Activated CD4-positive, alpha-beta T cell treated with anti-CD3 and anti-CD28 coated beads for 36 hours (primary cell): ENCODE measurements around the gene ADAMTS14. TPM values are rescaled to one million over a fixed set of nuclear protein-coding genes. Genes with fewer than 3 reads are reported as not detected.
A peak's percentile ranks its signal among the peaks of the same experiment; 100 is the strongest.

Experiments
- ATAC-seq: fragments of 200-7000 bp; cut with Tn5 transposase; one replicate; pipeline ENCODE4 v1.10.0; 2021; ENCODE audit warnings: mild to moderate bottlenecking, moderate library complexity
- CTCF ChIA-PET: fragments of 350-600 bp; sonication (Branson Sonifier 250); formaldehyde crosslinking; loops from one replicate; lab custom pipeline; 2021; ENCODE audit warnings: antibody characterized with exemption; lab: Charles Lee
- POLR2A ChIA-PET: fragments of 350-600 bp; sonication (Branson Sonifier 250); formaldehyde crosslinking; loops from one replicate; lab custom pipeline; 2021; ENCODE audit warnings: antibody characterized with exemption, inconsistent platforms; lab: Charles Lee
- DNase-seq: peaks from one replicate; pipeline ENCODE4 v3.0.0-alpha.2; 2020
- H3K27ac Mint-ChIP-seq: one replicate; pipeline ENCODE4 v1.8.0; 2021; ENCODE audit warnings: mixed read lengths
- H3K27me3 Mint-ChIP-seq: one replicate; pipeline ENCODE4 v1.8.0; 2021; ENCODE audit warnings: mixed read lengths
- H3K36me3 Mint-ChIP-seq: one replicate; pipeline ENCODE4 v1.8.0; 2021; ENCODE audit warnings: low read depth, mixed read lengths
- H3K4me1 Mint-ChIP-seq: one replicate; pipeline ENCODE4 v1.8.0; 2021; ENCODE audit warnings: mixed read lengths
- H3K4me3 Mint-ChIP-seq: one replicate; pipeline ENCODE4 v1.8.0; 2021; ENCODE audit warnings: mild to moderate bottlenecking, moderate library complexity, mixed read lengths
- H3K9me3 Mint-ChIP-seq: one replicate; pipeline ENCODE4 v1.8.0; 2021; ENCODE audit warnings: low read depth, mixed read lengths
- intact Hi-C, 2 experiments: fragments of 100-400 bp; cut with DNase I in 1 of 2; cut with micrococcal nuclease in 1 of 2; formaldehyde crosslinking; loops; one replicate each; pipeline versions ENCODE4 v1.14.2 to v1.15.1; 2022 to 2024; cut with DNase I, micrococcal nuclease
- total RNA-seq, 2 experiments: library from RNA; stranded (reverse); gene quantifications; one replicate each; pipeline ENCODE4 v1.2.3, GENCODE V29; 2021

Gene ADAMTS14
- total RNA-seq, 2 experiments from 2014 or later: not detected

DNA sequence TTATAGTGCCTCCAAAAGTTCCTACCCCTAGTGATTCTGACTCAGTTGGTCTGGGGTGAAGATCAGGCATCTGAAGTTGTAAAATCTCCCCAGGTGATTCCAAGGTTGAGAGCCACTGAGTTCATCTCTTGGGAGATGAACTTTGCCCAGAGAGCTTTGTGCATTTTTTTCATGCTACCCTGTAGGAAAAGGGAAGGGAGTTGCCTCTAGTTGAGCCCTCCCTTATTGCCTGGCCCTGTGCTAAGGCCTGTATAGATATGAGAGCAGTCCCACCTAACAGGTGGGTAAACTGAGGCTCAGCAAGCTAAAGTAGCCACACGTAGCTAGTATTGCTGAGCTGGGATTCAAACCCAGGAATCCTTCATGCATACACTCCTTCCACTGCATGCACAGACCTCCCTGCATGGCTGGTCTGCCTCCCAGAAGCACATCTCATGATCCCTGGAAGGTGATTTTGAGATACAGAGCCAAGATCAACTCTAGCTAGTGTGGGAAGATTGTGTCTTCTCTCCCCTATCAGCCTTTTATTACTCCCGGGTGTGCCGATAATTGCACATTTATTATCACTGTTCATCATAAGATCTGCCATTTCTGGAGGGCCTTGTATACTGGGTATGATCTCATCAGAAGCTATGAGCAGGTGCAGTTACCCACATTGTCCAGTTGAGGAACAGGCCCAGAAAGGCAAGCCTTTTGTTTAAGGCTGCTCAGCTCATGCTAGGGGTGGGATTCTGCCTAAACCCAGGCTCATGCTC is 65.9 kb downstream of the ADAMTS14 start:
- ATAC-seq (peak; percentile 55), DNase-seq (no peak)
- H3K9me3 Mint-ChIP-seq: no peaks in the 10 kb centered on the region
- H3K4me3 Mint-ChIP-seq: no peak overlapping the region
- ChIA-PET CTCF (interaction anchor here (0.6 to 1.9 kb wide), 6 partner anchors 21 to 464 kb away, joined by 3 to 5 read pairs (median 3); no protein-coding TSS in a partner anchor), POLR2A (no interaction called here)
- H3K27ac Mint-ChIP-seq: no peak overlapping the region
- no peaks in the 10 kb centered on the region for H3K27me3 Mint-ChIP-seq
- peaks cover 2% of the 10 kb centered on the region for H3K4me1 Mint-ChIP-seq
- intact Hi-C loops: no loop called here
- H3K36me3 Mint-ChIP-seq: no peaks in the 10 kb centered on the region

DNA sequence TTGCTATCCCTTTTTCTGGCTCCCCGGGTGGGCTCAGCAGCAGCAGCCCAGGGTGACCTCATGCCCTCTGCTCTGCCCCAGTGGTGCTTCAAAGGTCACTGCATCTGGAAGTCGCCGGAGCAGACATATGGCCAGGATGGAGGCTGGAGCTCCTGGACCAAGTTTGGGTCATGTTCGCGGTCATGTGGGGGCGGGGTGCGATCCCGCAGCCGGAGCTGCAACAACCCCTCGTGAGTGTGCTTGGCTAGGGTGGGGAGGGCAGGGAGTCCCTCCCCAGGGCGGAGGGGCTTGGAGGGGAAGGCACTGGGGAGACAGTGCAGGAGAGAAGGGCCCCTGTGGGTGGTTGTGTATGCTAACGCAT is 66.4 kb downstream of the ADAMTS14 start:
- ATAC-seq: no peak
- Mint-ChIP-seq H3K4me3 (no peak overlapping the region), H3K27me3 (no peaks in the 10 kb centered on the region), H3K4me1 (peaks cover 2% of the 10 kb centered on the region), H3K36me3 (no peaks in the 10 kb centered on the region), H3K27ac (no peak overlapping the region), H3K9me3 (no peaks in the 10 kb centered on the region)
- intact Hi-C loops: no loop called here
- no peak for DNase-seq
- POLR2A ChIA-PET: no interaction called here
- CTCF ChIA-PET: interaction anchor here (0.7 to 1.9 kb wide), 5 partner anchors 20 to 449 kb away, joined by 3 to 5 read pairs (median 3); no protein-coding TSS in a partner anchor

DNA sequence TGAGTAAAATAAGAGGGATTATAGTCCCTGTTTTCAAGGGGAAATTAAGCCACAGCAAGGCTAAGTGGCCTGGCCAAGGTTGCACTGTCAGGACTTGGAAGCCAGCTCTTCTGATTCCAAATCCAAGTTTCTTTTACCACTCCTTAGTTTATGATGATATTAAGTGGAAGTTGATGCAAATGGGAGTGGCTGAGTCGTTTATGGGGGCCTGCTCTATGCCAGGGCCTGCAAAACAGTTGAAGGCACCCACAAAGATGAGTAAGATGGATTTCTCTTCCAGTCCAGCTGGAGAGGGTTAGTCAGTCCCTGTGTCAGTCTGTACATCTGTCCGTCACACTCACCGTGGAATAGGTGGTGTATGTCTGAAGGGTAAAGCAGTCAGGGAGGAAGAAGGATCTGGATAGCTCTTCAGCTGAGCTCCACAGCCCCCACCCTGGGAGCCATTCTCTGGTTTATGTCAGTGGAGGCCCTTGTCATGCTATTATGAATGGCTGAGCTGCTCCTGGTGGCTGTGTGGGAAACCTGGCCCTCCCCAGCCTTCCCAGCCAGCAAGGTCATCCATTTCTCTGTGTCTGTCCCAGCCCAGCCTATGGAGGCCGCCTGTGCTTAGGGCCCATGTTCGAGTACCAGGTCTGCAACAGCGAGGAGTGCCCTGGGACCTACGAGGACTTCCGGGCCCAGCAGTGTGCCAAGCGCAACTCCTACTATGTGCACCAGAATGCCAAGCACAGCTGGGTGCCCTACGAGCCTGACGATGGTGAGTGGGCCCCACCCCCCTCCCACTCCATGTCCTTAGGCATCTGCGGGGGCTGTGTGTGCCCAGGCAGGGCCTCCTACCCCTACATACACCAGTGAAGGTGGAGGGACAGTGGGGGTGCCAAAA is 68.3 kb downstream of the ADAMTS14 start:
- ChIA-PET POLR2A (no interaction called here), CTCF (interaction anchor here (1.1 kb wide), 1 partner anchor 16 kb away, joined by 4 read pairs; no protein-coding TSS in a partner anchor)
- Mint-ChIP-seq H3K4me3 (no peak overlapping the region), H3K36me3 (no peaks in the 10 kb centered on the region), H3K27ac (no peak overlapping the region), H3K4me1 (peaks cover 2% of the 10 kb centered on the region), H3K27me3 (no peaks in the 10 kb centered on the region), H3K9me3 (no peaks in the 10 kb centered on the region)
- DNase-seq (no peak), ATAC-seq (no peak)
- intact Hi-C loops: no loop called here

DNA sequence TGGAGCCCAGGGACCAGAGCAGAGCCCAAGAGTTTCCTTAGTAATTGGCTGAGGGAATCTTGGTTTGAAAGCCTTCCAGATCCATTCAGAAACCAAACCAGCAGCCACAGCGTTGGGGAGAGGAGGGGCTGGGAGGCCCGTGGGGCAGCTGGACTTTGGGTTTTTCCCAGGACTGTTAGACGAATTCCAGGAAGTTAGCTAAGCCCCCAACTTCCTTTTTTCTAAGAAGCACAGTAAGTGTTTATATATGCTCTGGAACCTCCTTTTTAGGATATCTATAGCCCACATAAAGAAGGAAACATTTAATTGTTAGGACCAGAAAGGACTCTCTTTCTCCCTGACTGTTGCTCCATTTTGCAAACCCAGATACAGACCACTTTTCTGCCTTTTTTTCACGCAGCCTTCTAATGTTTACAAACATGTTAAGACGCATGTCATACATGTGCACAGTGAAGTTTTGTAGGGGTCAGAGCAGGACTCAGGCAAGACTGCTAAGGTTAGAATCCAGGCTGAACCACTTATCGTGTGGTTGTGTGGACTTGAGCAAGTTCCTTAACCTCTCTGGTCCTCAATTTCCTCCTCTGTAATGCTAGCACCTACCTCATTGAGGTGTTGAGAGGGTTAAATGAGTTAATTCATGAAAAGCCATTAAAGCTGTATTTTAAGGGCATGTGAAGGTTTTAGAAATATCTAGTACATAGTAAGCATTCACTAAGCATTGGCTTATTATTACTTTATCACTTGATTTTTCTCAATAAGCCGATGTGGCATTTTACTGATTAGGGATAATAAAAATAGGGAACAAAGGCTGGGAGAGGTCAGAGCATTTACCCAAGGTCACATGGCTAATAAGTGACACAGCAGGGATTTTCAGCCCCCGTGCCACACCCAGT is 70.5 kb downstream of the ADAMTS14 start:
- Mint-ChIP-seq H3K9me3 (no peaks in the 10 kb centered on the region), H3K36me3 (no peaks in the 10 kb centered on the region), H3K4me3 (no peak overlapping the region), H3K27ac (no peak overlapping the region), H3K4me1 (peaks cover 2% of the 10 kb centered on the region), H3K27me3 (no peaks in the 10 kb centered on the region)
- no peak for ATAC-seq
- ChIA-PET CTCF (interaction anchor here (0.7 to 1.7 kb wide), 2 partner anchors 14 to 67 kb away, joined by 3 to 5 read pairs; no protein-coding TSS in a partner anchor), POLR2A (no interaction called here)
- no peak for DNase-seq
- intact Hi-C loops: no loop called here

DNA sequence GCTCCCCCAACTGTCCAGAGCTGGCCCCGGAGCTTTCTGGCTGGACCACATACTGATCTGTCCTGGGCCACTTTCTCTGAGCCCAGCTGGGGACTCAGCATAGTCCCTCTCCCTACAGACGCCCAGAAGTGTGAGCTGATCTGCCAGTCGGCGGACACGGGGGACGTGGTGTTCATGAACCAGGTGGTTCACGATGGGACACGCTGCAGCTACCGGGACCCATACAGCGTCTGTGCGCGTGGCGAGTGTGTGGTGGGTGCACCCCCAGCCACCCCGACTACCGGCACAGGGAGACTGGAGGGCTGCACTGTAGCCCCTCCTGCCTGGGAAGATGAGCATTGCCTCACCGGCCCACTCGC is 71.1 kb downstream of the ADAMTS14 start:
- intact Hi-C loops: no loop called here
- Mint-ChIP-seq H3K27ac (no peak overlapping the region), H3K4me3 (no peak overlapping the region), H3K9me3 (no peaks in the 10 kb centered on the region), H3K36me3 (no peaks in the 10 kb centered on the region), H3K4me1 (peaks cover 2% of the 10 kb centered on the region), H3K27me3 (no peaks in the 10 kb centered on the region)
- DNase-seq (no peak), ATAC-seq (no peak)
- ChIA-PET POLR2A (no interaction called here), CTCF (no interaction called here)

DNA sequence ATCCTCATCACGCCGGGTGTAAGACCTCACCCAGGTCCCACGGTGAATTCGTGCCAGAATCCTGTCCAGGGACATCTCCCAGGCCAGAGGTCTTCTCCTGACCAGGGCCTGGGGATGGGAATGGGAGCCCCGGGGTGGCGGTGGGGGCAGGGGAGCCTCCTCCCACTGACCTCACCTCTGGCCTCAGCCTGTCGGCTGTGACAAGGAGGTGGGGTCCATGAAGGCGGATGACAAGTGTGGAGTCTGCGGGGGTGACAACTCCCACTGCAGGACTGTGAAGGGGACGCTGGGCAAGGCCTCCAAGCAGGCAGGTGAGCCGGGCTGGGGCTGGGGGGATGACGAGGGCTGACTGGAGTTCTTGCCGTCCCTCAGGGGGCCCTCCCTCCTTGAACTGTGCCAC is 71.6 kb downstream of the ADAMTS14 start:
- Mint-ChIP-seq H3K4me3 (no peak overlapping the region), H3K4me1 (peaks cover 2% of the 10 kb centered on the region), H3K27me3 (no peaks in the 10 kb centered on the region), H3K36me3 (no peaks in the 10 kb centered on the region), H3K9me3 (no peaks in the 10 kb centered on the region), H3K27ac (no peak overlapping the region)
- ATAC-seq: no peak
- intact Hi-C loops: no loop called here
- POLR2A ChIA-PET: no interaction called here
- DNase-seq: no peak
- CTCF ChIA-PET: no interaction called here

DNA sequence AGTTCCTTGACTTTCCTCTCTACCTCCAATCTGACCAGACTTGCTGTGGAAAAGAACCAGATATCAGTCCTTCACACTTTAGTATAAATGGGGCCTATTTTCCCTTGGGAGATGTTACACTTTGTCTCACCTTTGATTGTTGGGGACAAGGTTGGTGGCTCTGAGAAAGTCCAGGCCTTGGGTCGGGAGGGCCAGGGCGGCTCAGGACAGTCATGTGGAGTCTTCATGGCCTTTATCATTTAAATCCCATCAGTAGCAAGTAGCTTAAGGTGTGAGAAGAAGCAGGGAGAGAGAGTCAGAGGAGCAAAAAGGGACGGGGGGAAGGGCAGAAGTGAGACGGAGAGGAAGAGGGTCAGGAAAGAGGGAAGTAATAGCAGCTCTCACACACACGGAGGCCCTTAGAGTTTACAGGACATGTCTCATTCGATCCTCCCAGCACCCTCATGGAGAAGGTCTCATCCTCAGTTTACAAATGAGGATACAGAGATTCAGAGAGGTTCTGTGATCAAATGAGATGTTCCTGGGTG is 72.4 kb downstream of the ADAMTS14 start:
- ChIA-PET POLR2A (no interaction called here), CTCF (interaction anchor here (0.7 kb wide), 1 partner anchor 283 kb away, joined by 3 read pairs; no protein-coding TSS in a partner anchor)
- no peak overlapping the region for H3K27ac Mint-ChIP-seq
- no peak overlapping the region for H3K4me3 Mint-ChIP-seq
- intact Hi-C loops: no loop called here
- no peaks in the 10 kb centered on the region for H3K27me3 Mint-ChIP-seq
- no peaks in the 10 kb centered on the region for H3K9me3 Mint-ChIP-seq
- DNase-seq (no peak), ATAC-seq (no peak)
- peaks cover 2% of the 10 kb centered on the region for H3K4me1 Mint-ChIP-seq
- H3K36me3 Mint-ChIP-seq: no peaks in the 10 kb centered on the region

DNA sequence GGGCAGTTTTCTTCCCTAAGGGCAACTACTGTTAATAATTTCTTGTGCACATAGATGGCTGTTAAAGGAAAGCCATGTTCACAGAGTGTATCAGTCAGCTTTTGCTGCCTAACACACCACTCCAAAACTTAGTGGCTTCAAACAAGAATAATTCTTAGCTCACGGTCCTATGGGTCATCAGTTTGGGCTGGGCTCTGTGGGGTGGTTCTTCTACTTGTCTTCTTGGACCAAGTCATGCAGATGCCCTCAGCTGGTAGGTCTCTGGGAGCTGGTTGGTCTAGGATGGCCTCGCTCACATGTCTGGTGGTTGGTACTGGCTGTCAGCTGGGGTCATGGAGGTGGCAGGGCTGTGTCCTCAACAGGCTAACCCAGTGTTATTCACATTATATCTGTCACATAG is 73.2 kb downstream of the ADAMTS14 start:
- ATAC-seq (no peak), DNase-seq (no peak)
- H3K4me3 Mint-ChIP-seq: no peak overlapping the region
- no peaks in the 10 kb centered on the region for H3K9me3 Mint-ChIP-seq
- intact Hi-C loops: no loop called here
- CTCF ChIA-PET: interaction anchor here (1.5 to 1.7 kb wide), 2 partner anchors 11 to 14 kb away, joined by 5 to 6 read pairs; no protein-coding TSS in a partner anchor
- no peaks in the 10 kb centered on the region for H3K27me3 Mint-ChIP-seq
- H3K36me3 Mint-ChIP-seq: no peaks in the 10 kb centered on the region
- POLR2A ChIA-PET: no interaction called here
- no peak overlapping the region for H3K27ac Mint-ChIP-seq
- peaks cover 2% of the 10 kb centered on the region for H3K4me1 Mint-ChIP-seq

DNA sequence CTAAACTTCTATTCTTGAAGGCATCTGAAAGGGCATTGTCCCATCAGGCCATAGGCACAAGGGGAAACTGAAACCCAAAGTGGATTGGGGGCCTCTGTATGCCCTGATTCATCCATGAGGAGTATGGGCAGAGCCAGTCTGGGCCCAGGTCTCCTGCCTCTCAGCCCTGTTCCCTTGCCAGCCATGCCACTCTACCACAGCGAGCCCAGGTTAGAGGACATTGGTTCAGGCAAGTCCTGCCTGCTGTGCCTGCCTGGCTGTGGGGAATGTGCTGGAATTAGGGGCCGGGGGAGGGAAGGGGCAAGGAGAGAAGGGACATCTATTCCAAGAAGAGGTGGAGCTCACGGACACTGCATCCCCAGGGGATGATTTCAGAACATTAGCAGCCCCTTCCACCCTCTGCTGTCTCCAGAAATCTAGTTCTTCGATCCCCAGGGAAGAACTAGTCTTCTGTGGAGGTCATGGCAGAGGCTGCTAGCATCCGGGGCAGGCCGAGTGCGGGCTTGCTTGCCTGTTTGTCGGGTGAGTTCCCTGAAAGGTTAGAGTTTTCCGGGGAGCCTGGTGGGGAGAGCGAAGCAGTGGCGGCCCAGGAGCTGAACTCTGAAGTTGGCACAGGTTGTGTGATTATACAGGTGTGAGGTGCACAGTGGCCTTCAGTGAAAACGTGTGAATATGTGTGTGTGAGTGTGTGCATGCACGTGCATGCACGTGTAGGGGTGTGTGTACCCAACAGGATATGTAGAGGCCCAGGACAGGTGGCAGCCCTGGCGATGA is 75.1 kb downstream of the ADAMTS14 start:
- DNase-seq: no peak
- Mint-ChIP-seq H3K27me3 (no peaks in the 10 kb centered on the region), H3K4me3 (no peak overlapping the region), H3K36me3 (no peaks in the 10 kb centered on the region), H3K27ac (no peak overlapping the region), H3K4me1 (peaks cover 2% of the 10 kb centered on the region), H3K9me3 (no peaks in the 10 kb centered on the region)
- no peak for ATAC-seq
- CTCF ChIA-PET: interaction anchor here (0.6 to 1.7 kb wide), 2 partner anchors 12 to 17 kb away, joined by 3 to 5 read pairs; no protein-coding TSS in a partner anchor
- intact Hi-C loops: no loop called here
- POLR2A ChIA-PET: no interaction called here

DNA sequence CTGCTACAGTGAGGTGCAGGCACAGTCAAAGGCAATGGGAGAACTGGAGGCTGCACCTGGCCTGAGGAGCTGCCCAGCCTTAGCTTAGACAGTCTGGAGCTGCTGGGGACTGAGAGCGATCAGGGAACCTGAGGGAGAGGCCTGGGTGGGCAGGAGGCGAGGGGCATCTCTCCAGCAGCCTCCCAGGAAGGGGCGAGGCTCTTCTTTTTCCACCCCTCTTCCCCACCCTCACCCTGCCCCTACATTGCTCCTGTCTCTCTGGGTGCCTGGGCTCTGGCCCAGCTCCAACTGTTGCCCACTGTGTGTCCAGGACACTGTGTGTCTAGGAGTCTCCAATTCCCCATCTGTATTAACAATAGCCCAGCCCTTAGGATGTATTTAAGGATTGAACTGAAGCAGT is 76.0 kb downstream of the ADAMTS14 start:
- no peak for ATAC-seq

More for the DNA sequence above, 76.0 kb downstream of the ADAMTS14 start:
- no peaks in the 10 kb centered on the region for H3K9me3 Mint-ChIP-seq
- intact Hi-C loops: no loop called here
- ChIA-PET CTCF (interaction anchor here (0.7 kb wide), 1 partner anchor 34 kb away, joined by 4 read pairs; no protein-coding TSS in a partner anchor), POLR2A (no interaction called here)
- DNase-seq: no peak
- H3K4me1 Mint-ChIP-seq: no peaks in the 10 kb centered on the region
- H3K4me3 Mint-ChIP-seq: no peak overlapping the region
- H3K27ac Mint-ChIP-seq: no peak overlapping the region
- no peaks in the 10 kb centered on the region for H3K27me3 Mint-ChIP-seq
- no peaks in the 10 kb centered on the region for H3K36me3 Mint-ChIP-seq
